Brain microvascular endothelial cell (primary cell): ENCODE data around the gene LGI4.
A peak's percentile ranks its signal among the peaks of the same experiment; 100 is the strongest.

Source experiments
- DNase-seq: peaks from one replicate; pipeline ENCODE4 v3.0.0-alpha.2; 2020
- H3K27ac ChIP-seq: fragments of 250-450 bp; sonication (Bioruptor Pico); 2 replicates; pipeline ENCODE4 v1.5.1; 2020; ENCODE audit warnings: mild to moderate bottlenecking, moderate library complexity
- H3K27me3 ChIP-seq: fragments of 250-450 bp; sonication (Bioruptor Pico); replicated peaks from 2 replicates; pipeline ENCODE4 v1.5.1; 2020; ENCODE audit warnings: mild to moderate bottlenecking
- H3K36me3 ChIP-seq: fragments of 250-450 bp; sonication (Bioruptor Pico); replicated peaks from 2 replicates; pipeline ENCODE4 v1.5.1; 2020; ENCODE audit warnings: mild to moderate bottlenecking
- H3K4me3 ChIP-seq: 2 replicates; pipeline ENCODE4 v1.5.1; 2011; ENCODE audit warnings: low read depth, mild to moderate bottlenecking, control low read depth, low read length, moderate library complexity
- CTCF ChIP-seq: IDR thresholded peaks from 2 replicates; pipeline ENCODE4 v1.5.1; 2011; ENCODE audit warnings: low read depth, mild to moderate bottlenecking, moderate library complexity, low read length, control low read depth, inconsistent platforms; ENCODE audit errors: missing control alignments
- in situ Hi-C: cut with HindIII; loops from 2 replicates; pipeline ENCODE4 v1.10.0; 2017; ENCODE audit warnings: low sequenced_read_pairs, low pct_ligation_motif_present

Gene LGI4

GRCh38 chr19:35144600-35145436 lies 10.0 kb upstream of the LGI4 start:
- Histone ChIP-seq H3K27ac (no peak overlapping the region), H3K4me3 (no peak overlapping the region), H3K36me3 (no peaks in the 10 kb centered on the region), H3K27me3 (peaks cover 23% of the 10 kb centered on the region)
- no peak for TF ChIP-seq CTCF
- no peak for DNase-seq
- in situ Hi-C loops, result no loop called here

- in situ Hi-C loops, result no loop called here
- no peak for TF ChIP-seq CTCF
- DNase-seq, result no peak
- Histone ChIP-seq H3K36me3 (no peaks in the 10 kb centered on the region), H3K27me3 (peaks cover 23% of the 10 kb centered on the region), H3K4me3 (no peak overlapping the region), H3K27ac (no peak overlapping the region)
Measured at GRCh38 chr19:35144259-35144599, 9.4 kb upstream of the LGI4 start.

DNA sequence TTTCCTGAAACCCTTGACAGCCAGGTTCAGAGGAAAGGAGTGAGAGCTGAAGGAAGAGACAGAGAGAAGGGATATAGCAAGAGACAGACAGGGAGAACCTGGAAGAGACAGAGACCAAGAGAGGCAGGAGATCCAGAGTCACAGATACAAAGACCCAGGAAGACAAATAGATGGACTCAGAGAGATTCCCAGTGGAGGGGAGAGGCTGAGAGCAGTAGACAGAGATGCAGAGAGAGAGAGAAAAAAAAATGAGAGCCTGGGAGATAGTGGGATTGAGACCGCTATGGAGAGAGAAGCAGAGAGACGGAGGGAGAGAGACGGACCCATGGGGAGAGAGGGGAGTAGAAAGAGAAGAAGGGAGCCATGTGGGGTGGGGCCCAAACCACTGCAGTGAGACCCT lies 9.0 kb upstream of the LGI4 start:
- no peak for TF ChIP-seq CTCF
- H3K27me3 ChIP-seq, result peaks cover 23% of the 10 kb centered on the region
- in situ Hi-C loops, result no loop called here
- DNase-seq, result no peak
- H3K36me3 ChIP-seq, result no peaks in the 10 kb centered on the region
- no peak overlapping the region for H3K27ac ChIP-seq
- H3K4me3 ChIP-seq, result no peak overlapping the region

DNA sequence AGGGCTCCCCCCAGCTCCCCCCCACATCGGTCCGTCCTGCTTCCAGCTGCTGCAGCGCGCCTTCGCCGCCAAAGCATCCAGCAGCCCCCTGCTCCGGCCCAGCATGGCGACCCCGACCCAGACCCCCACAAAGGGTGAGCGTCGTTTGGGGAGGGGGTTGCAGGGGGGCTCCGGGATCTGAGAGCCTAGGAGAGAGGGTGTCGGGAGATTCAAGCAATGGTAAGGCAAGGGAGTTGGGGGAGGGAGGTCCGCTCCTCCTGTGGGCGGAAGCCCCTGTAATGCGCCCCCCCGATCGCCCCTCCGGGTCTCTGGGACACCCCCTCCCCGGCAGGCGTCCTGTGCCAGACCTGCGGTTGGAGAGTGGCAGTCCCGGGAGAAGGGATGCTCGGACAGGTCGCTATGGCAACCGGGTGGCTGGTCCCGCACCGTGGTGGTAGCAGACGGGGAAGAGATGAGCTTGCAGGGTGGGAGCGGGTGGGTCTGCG lies 8.4 kb upstream of the LGI4 start, which contains the start of gene FXYD7:
TSS of gene FXYD7 (plus strand) at position 25 of the 485 bp plus-strand sequence. CDS start at position 104, 79 bp downstream.
- no peak for DNase-seq
- H3K4me3 ChIP-seq, result no peak within 1 kb of the TSS
- in situ Hi-C loops, result no loop called here
- no peak for TF ChIP-seq CTCF
- H3K27ac ChIP-seq, result no peak within 1 kb of the TSS
- no peaks in the 10 kb centered on the region for H3K36me3 ChIP-seq
- peaks cover 23% of the 10 kb centered on the region for H3K27me3 ChIP-seq

GRCh38 chr19:35142606-35143230 lies 7.9 kb upstream of the LGI4 start:
- Histone ChIP-seq H3K27me3 (peaks cover 23% of the 10 kb centered on the region), H3K4me3 (no peak overlapping the region), H3K36me3 (no peaks in the 10 kb centered on the region), H3K27ac (no peak overlapping the region)
- no peak for DNase-seq
- TF ChIP-seq CTCF, result peak; percentile 60
- in situ Hi-C loops, result no loop called here
